C1 segment of cervical spinal cord (tissue), 14 donors: Measurements from ENCODE around the gene TAX1BP1.
"Not testable (repeated sequence)": the region's sequence is repeated elsewhere in the genome, so short reads cannot be mapped to it uniquely, and the experiment has no call there.

ENCODE experiments used
- DNase-seq, 14 donors: peaks; one replicate each; lab custom pipeline; 2025; lab: John Stamatoyannopoulos, UW

Gene TAX1BP1

DNA sequence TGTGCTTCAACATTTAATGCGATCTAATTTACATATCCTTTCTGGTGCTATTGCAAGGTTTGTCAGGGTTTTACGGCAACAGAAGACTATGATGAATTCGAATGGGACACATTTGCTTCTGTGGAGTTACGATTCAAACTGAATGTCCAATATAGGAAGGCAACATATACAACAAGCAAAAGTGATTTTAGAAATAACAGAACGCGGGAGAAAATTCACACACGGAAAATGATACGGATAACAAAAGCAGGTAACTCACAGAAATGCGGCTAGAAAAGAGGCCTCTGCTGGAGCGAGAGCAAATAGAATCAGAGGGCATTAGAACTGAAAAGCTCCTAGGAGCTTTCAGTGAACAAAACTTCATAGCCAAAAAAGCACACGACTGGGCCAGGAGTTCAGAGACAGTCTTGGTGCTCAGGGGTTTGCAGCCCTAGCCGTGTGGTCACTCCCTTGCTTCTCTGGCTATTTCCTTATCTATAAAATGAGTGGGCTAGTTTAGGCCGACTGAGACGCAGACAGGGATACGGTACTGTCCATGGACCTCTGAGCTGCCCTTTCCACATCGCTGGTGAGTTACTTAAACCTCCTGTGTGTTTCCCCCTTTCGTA is 557 bp upstream of the TAX1BP1 start:
- DNase-seq = no peak

DNA sequence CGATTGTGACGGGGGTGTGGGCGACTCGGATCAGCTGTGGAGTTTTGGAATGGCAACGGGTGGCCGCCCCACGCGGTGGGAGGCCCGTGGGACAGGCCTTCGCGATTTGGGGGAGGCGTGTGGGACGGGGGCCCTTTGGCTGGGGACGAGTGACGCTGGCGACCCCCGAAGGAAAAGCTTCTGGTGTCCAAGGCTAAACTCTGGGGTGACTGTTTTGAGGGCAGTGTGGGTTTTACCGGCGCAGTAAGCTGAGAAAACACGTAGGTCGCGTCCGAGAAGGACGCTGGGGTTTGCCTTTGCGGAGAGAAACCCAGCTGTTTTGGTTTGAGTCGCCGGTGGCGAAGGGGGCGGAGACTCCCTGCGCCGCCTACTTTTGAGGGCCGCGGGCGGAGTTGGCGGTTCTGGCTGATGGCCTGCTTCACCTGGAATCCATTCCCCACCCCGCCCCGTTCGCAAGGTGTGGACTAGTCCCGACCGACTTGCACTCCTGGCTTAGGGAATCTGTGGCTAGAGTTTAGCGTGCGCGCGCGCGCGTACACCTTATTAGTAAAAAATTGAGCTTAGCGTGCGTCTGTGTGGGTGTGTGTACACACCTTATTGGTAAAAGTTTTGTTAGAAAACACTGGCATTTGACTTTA is 606 bp downstream of the TAX1BP1 start:
- DNase-seq = peak in 13 of 14 donors; percentile 5 to 80 (median 64)

DNA sequence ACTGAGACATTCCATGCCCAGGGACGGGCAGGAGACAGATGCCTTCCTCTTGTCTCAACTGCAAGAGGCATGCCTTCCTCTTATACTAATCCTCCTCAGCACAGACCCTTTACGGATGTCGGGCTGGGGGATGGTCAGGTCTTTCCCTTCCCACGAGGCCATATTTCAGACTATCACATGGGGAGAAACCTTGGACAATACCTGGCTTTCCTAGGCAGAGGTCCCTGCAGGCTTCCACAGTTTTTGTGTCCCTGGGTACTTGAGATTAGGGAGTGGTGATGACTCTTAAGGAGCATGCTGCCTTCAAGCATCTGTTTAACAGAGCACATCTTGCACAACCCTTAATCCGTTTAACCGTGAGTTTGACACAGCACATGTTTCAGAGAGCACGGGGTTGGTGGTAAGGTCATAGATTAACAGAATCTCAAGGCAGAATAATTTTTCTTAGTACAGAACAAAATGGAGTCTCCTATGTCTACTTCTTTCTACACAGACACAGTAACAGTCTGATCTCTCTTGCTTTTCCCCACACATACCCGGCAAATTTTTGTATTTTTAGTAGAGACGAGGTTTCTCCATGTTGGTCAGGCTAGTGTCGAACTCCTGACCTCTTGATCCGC is 2.2 kb downstream of the TAX1BP1 start:
- not testable (repeated sequence) for DNase-seq

DNA sequence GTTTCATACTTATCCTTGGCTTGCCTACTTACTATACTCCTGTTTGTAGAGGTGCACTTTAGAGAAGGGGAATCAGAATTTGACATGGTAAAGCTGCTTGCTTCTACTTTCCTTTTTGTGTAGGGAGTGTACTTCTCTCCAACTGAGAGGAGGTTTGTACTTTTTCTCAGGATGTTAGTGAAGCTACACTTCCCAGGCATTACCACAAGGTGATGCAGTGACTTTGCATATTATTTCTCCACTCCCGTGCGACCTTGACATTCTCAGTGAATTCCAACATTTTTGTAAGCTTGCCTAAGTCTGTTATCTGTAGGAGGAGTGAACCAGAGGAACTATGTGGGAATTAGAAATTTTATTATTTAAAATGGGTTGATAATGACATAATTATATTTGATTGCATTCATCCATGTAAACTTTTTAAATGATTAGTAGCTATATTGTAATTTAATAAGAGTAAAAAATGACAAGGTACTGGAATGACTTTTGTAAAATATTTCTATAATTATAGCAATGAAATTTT is 5.2 kb downstream of the TAX1BP1 start:
- DNase-seq = peak in 1 of 14 donors; percentile 2

DNA sequence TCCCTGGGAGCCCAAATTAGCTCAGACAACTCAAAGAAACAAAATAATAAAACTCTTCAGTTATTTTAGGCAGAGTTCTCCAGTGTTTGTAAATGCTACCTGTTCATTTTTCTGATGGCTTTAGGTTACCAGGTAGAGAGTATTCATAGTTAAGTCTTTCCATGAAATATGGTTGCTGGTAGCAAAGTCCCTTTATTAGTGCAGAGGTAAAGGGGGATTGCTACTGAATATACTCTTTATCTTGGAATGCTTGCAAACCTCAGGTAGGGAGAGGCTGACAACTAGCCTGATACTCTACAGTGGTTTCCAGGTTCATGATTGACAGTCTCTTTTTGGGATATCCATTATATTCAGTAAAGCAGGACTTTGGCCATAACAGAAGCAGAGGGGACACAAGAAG is 6.5 kb downstream of the TAX1BP1 start:
- no peak for DNase-seq

DNA sequence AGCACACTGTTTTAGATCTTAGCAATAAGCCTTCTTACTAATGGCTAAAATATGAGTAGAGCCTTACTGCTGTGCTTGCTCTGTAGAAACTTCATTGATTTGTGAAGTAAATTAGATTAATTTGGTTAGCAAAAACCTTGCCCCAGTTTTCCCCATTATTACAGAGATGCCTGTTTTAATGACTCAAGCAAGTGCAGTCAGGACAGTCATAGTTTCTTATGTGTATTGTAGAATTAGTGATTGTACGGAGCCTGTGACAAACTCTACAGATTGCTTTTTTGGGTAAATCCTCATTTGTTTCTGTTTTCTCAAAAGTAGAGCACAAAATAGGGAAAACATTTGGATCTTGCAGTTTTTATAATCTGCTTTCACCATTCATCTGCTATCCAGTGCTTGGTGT is 7.0 kb downstream of the TAX1BP1 start:
- no peak for DNase-seq

DNA sequence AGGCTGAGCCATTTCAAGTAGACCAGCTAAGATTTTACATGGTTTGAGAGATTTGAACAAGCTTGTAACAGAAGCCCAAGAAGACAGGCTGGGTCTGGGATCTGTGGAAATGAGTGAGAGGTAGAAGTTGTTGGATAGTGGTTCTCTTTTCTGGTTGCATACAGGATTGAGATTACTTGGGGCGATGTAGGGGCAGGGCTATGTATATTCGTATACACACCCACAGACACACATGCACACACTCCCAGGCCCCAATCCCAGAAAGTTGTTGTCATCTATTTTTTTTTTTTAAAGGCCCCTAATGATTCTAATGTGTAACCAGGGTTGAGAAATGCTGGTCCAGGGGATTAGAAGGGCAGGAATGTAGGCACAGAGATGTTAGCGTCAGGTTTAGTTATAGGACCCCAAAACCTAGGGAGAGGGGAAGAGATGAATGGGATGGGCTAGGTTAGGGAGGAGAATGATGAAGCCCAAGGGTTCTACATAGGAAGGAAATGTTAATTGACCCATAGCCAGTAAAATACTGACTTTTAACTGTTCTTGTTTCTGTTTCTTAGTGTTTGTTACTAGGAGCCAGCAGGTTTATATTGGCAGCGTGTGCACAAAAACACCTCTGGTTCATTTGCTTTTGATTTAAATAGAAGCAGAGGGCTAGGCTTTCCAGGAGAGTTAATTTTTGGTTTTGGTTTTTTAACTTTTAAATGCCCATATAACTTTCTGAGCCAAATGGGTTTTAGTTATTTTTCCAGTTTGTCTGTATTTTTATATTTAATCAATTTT is 7.8 kb downstream of the TAX1BP1 start:
- no peak for DNase-seq

DNA sequence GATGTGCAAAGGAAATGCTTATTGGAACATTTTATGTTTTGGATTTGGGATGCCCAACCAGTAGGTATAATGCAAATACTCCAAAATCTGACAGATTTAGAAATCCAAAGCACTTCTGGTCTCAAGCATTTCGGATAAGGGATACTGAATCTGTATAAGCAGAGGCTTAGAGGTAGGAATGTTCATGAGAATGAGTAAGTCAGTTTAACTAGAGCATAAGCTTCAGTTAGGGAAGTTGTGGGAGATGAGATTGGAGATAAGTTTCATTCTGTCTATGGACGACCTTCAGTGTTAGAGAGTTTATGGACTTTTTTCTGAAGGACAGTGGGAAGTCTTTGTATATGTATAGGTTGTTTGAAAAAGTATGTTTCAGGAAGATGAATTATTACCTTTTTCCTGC is 10.4 kb downstream of the TAX1BP1 start:
- DNase-seq = no peak

DNA sequence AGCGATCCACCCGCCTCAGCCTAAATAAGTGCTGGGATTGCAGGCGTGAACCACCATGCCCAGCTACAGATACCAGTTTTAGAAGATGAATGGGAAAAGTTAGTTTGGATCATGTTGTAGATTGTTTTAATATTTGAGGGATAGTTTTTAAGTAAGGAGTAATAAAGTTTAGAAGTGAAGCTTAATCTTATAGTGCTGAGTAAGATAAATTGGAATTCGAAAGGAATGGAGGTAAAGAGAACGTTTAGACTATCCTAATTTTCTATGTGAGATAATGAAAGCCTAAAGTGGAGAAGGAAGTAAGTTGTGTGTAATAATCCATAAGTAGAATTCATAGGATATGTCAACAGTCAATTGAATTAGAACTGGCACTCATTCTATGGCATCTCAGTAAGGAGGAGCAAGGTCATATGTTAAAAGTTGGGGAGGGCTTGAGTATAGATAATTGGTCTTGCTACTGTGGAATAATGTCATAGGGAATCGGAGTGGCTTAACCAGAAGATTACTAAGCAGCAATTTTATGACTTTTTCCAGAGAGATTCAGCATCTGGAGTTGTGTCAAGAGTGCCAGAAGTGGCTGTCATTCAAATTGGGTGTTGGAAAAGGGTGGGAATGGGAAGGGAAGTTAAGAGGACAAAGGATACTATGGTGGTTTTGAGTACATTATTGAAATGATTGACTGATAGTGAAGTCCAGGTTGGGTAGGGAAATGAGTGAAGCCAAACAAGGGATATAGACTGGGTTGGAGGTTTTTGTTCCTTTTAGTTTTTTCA is 12.1 kb downstream of the TAX1BP1 start:
- DNase-seq = no peak

DNA sequence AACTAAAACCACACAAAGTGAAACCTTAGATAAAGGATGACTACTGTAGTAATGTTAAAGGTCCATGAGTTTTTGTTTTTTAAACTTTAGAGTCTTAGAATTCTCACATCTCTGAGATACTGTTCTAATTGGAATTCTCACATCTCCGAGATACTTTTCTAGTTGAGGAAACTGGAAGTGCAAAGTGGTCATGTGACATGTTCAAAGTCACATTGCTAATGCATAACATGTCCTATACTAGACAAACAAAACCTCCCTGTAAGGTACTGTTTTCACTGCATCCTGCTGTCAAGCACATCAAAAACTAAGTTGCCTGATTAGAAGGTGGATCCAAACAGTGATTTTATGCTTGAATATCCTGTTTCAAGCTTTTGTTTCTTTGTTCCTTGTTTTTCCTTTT is 13.9 kb downstream of the TAX1BP1 start:
- no peak for DNase-seq

DNA sequence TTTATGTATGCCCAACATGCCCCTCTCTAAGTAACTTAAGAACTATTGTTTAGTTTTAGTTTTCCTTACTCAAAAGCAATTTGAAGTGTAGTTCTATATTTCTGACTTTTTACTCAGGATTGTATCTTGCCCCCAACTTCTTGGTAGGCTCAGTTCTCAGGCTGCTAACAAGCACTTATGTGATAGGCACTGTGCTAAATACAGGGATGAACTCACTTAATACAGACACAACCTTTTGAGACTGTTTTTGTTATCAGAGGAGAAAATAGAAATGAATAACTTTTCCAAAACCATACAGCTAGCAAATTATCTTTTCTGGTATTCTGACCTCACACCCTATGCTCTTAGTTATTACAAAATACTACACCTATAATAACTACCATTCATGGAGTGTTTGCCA is 16.3 kb downstream of the TAX1BP1 start:
- no peak for DNase-seq

DNA sequence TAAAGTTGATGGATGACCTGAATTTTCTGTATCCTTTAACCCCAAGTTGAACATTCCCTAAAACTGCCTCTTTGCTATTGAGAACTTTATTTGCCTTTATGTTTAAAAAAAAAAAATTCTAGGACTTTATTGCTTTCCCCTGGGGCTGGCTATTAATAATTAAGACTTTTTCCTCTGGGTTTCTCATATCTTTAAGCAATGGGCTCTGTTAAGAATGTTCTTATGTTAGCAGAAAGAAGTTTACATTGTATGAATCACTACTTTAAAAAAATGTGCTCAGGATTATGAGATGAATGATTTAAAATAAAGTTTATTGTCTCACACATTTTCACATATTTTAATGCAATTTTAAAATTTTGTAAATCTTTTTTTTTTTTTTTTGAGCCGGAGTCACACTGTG is 19.5 kb downstream of the TAX1BP1 start:
- no peak for DNase-seq

DNA sequence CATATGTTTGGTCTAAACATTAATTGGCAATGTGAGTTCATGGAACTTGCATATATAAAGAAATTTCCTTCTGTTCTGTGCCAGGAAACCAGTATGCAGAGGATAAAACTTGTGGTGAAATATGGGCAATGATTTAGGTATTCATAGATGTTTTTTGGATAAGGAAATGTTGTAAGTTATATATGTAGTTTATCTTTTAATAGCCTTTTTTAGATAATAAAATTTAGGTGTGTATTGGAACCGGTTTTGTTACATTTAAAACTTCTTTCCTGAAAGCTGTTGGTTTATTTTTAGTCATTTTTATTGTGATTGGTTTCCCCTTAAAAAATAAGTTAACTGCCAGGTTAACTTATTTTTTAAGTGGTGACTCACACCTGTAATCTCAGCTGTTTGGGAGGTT is 22.1 kb downstream of the TAX1BP1 start:
- no peak for DNase-seq

DNA sequence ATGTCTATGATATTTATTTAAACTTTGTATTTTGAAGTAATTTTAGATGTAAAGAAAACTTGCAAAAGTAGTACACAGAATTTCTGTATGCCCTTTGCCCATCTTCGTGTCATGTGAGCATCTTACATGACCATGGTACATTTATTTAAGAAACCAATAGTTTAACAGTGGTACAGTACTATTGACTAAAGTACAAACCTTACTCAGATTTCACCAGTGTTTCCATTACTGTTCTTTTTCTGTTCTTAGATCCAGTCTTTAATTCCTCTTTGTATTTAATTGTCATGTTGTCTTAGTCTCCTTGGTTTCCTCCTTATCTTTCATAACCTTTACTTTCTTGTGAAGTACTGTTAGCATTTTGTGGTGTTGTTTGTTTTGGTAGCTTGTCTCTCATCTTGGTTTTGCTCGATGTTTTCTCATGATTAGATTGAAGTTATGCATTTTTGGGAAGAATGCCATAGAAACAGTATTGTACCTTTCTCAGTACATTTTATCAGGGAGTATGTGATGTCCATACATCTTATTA is 24.1 kb downstream of the TAX1BP1 start:
- DNase-seq = no peak

DNA sequence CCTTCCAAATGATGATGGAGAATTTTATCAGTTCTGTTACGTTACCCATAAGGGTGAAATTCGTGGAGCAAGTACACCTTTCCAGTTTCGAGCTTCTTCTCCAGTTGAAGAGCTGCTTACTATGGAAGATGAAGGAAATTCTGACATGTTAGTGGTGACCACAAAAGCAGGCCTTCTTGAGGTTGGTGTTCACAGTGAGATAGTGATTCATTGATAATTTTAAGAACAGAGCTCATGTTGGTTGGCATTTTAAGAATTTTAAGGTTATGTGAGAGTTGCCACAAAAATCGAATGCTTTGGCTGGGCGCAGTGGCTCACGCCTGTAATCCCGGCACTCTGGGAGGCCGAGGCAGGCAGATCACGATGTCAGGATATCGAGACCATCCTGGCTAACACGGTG is 25.9 kb downstream of the TAX1BP1 start:
- DNase-seq = no peak

DNA sequence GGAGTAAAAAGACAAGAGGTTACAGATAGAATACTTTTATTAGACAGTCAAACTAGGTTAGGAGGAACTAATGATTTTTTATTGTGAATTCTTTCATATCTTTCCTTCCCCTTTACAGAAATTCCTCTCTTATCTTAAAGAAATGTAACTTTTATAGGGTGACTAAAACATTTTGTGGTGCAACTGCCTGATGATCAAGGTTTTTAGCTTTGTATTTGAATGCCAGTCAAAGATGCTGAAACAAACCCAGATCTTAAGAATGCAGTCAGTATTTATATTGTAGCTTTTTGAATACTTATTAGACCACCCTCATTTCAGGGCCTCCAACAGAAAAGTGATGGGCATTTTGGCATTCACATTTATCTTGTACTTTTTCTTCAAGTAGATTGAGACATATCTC is 27.4 kb downstream of the TAX1BP1 start:
- no peak for DNase-seq

DNA sequence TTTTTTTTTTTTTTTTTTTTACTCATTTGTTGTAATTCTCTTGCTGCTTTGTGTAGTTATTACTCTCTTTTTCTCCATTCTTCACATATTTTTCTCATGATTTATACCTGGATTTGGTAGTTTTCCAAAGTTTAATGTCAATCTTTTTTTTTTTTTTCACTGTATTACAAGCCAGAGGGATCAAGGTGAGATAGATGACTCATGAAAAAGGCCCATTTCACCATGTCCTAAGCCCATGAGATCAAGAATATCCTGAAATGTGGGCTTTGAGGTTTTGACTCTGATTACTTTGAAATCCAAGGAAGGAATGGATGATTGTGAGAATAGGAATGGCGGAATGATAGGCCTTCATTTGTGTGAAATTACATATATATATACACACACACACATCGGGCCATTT is 31.1 kb downstream of the TAX1BP1 start:
- DNase-seq = no peak

DNA sequence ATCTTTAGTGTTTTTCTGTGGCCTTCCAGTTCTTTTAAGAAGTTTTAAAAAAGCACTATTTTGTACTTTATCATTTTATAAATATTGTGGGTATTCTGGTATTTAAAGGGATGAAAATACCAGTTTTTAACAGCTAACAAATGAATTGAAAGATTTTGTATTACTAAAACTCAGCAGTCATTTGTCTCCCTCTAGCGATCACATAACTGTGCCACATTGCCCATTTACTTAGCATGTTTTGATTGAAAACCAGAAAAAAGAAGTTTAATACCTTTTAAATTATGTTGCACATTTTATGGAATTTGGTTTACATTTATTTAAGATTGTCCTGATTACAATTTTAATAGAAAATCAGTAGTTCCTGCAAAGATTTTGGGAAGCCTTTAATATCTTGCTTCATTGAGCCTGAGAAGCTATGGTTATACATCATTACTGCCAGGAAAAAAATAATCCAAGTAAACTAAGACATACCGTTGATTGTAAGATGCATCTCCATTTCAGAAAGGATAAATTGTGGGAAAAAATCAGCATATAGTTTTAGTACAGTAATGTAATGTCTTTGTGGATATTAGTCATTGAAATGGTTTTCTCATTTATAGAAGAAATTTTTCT is 34.9 kb downstream of the TAX1BP1 start:
- no peak for DNase-seq

DNA sequence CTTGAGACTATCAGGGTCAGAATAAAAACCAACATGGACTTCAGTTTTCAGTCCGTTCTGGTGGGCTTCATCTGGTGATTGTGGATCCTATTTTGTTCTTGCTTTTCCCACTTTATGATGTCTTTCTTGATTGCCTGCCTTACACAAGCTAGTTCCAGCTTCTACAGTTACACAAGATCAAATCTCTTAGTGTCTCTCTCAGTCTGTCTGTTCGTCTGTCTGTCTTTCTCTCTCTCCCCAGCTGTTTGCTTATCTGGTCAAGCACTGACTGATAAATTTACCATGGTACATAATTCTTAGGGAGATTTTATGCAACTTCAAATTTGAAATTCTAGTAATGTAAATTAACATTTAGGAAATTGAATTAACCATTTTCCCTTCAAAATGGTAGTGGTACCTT is 35.8 kb downstream of the TAX1BP1 start:
- no peak for DNase-seq

DNA sequence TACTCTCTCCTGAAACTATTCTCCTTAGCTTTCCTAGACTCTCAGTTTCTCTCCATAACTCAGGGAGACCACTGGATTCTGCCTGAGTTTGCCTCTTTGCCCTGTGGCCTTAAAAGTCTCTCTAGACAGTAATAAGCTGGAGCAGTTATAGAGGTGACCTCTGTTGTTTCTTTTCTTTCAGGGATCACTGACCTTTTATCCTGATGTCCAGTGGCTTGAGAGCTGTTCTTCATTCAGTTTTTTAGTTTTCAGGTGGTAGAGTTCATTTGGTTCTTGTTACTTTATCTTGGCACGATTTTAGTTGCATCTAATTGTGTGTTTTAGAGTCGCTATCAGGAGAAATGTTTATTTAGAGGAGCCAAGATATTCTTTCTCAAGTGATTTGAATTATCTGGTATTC is 37.7 kb downstream of the TAX1BP1 start:
- no peak for DNase-seq

DNA sequence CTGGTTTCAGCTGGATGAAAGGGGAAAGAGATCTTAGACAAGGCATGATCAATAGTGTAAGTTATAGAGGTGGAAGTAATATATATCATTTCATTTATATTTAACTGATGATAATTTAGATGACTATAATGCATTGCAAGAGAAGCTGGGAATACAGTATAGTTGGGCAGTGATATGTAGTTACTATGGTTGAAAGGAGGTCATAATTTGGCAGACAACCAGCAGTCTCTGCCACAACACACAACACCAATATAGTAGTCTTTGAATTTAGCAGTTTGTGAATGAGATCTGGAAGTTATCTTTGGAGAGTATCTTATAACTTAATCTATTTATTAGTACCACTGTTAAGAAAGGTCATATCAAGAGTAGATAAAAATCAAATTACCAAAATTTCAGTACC is 39.9 kb downstream of the TAX1BP1 start:
- no peak for DNase-seq
